GM12891 (cell line): ENCODE measurements around the gene RECK.

ENCODE experiments used
- PAX5 ChIP-seq: IDR thresholded peaks from 2 replicates; pipeline ENCODE4 v1.6.1; 2011; ENCODE audit warnings: low read length, moderate library complexity, mild to moderate bottlenecking; ENCODE audit not compliant: insufficient read depth, severe bottlenecking
- POLR2A ChIP-seq: IDR thresholded peaks from 2 replicates; pipeline ENCODE4 v1.6.1; 2011; ENCODE audit warnings: low read depth, low read length, control low read depth
- POLR2AphosphoS5 ChIP-seq: IDR thresholded peaks from 2 replicates; pipeline ENCODE4 v1.6.1; 2011; ENCODE audit warnings: low read depth, low read length, control low read depth
- POU2F2 ChIP-seq: IDR thresholded peaks from 2 replicates; pipeline ENCODE4 v1.6.1; 2011; ENCODE audit warnings: low read depth, mild to moderate bottlenecking, control low read depth, low read length, moderate library complexity
- SPI1 ChIP-seq: IDR thresholded peaks from 2 replicates; pipeline ENCODE4 v1.6.1; 2011; ENCODE audit warnings: low read depth, low read length, control low read depth
- TAF1 ChIP-seq: IDR thresholded peaks from 2 replicates; pipeline ENCODE4 v1.6.1; 2011; ENCODE audit warnings: low read depth, low read length, control low read depth

GRCh38 chr9:36080519-36080918 lies 43.8 kb downstream of the RECK start:
- no peak for TF ChIP-seq PAX5
- no peak for TF ChIP-seq POU2F2
- no peak for TF ChIP-seq POLR2A
- TF ChIP-seq TAF1 = no peak
- no peak for TF ChIP-seq POLR2AphosphoS5
- TF ChIP-seq SPI1 = no peak
